GM21619 (cell line): ENCODE measurements around the gene MED29.
"Not testable (repeated sequence)": the region's sequence is repeated elsewhere in the genome, so short reads cannot be mapped to it uniquely, and the experiment has no call there.

Experiments used
- ATAC-seq: cut with Tn5 transposase; IDR thresholded peaks from one replicate; pipeline ENCODE4 v1.9.1; 2021; ENCODE audit not compliant: unreplicated experiment

The MED29 gene

DNA sequence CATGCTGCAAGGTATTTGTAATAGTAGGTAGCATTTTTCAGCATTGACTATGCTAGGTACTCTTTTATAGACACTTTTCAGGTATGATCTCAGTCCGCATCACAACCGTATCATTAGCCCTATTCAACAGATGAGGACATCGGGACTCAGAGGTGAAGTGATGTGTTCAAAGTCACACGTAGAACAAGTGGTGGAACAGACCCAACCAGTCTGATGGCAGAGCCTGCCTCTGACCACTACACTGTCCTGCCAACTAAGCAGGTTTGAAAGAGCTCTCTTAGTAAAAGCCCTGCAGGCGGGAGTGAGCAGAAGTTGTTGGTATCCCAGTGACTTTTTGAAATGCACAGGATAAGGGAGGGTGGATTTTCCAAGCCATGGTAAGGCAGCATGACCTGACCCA is 20.4 kb upstream of the MED29 start:
- ATAC-seq = no peak

DNA sequence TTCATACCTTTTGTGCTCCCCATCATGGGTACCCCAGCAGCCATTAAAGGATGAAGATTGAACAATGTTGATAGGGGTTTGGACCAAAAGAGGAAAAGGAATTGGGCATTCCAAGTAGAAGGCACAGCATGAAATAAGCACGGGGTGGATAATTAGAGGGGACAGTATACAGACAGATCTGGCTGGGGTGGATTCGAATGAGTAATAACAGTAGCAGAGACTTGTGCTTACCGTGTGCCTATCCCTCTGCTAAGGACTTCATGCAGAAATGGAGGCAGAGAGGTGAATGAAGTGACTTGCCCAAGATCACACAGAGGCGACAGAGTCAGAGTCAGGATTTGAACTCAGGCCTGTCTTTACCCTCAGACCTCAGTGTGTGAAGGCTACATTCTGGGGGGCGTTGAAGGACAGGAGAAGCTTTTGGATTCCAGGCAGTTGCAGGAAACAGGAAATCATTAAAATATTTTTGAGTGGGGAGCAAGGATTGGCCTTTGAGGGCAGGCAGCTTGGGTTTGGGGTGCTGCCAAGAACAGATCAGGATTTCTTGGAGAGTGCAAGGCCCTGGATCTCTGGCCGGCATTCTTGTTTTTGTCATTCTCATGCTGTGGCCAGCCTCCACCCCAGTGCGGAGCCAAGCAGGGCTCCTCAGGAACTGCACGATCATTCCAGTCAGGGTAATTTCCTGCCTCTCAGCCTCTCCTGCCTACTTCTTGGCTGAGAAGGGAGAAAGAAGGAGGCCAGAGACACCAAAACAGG is 19.0 kb upstream of the MED29 start:
- ATAC-seq = no peak

DNA sequence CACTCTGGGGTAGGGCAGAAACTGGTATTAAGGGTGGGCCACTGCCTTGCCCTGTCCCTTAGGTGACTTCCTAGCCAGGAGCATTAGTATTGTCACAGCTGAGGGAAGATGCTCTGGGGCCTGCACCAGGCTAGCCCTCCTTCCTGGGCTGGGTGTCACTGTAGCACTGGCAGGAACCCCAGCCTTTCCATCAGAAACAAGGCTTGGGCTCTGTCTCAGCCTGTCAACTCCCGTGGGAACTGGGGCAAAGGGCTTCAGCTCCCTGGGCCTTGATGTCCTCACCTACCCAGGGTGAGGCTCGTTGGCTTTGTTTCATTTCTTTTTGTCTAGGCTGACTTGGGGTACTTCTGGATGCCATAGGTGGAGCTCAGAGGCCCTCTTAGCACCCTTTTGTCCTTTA is 18.2 kb upstream of the MED29 start:
- ATAC-seq = no peak

DNA sequence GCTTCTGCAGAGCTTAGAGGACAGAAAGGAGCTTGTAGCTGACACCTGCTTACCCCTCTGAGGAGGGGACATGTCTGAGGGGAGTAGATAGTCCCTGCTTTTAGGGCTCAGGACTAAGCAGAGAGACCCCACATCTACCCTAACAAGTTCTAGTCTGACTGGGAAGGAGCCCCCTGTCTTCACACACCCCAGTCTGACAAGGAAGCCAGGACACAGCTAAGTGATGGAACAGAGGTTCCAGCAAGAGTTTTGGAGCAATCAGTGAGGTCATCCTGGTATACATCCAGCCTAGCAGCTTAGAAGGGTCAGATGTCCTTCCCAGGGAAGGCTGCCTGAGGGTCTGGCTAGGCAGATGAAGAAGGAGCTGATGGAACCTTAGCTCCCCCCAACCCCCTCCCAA is 15.2 kb upstream of the MED29 start:
- ATAC-seq = no peak

DNA sequence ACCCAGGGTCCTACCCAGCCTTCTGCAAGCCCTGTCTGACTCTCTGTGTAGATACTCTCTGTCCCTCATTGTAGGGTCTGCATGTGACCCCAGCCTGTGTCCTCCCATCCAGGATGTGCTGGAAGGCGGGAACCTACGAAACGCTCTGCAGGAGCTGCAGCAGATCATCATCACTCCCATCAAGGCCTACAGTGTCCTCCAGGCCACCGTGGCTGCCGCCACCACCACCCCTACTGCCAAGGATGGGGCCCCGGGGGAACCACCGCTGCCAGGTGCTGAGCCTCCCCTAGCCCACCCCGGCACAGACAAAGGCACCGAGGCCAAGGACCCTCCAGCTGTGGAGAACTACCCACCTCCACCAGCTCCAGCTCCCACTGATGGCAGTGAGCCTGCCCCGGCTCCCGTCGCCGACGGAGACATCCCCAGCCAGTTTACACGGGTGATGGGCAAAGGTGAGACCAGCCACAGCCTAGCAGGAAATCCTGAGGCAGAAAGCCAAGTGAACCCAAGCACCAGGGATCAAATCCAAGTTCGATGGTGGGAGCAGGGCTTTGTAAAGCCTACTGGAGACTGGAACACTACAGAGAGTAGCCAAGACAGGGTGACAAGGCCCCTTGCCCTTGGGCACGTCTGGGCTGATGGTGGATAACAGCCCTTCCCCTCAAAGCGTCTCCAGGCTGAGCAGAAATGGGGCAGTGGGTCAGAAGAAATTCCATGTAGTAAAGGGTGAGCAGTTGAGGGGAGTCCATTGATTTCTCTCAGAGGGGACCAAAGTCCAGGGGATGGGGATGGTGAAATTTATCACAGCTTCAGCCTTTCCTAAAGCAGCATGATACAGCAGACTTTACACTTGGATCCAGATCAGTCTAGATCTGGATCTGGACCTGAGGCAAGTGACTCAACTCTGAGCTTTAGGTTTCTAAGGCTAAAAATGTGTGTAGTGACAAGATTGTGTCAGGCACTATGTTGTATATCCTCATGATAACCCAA is 13.5 kb upstream of the MED29 start:
- ATAC-seq = no peak

DNA sequence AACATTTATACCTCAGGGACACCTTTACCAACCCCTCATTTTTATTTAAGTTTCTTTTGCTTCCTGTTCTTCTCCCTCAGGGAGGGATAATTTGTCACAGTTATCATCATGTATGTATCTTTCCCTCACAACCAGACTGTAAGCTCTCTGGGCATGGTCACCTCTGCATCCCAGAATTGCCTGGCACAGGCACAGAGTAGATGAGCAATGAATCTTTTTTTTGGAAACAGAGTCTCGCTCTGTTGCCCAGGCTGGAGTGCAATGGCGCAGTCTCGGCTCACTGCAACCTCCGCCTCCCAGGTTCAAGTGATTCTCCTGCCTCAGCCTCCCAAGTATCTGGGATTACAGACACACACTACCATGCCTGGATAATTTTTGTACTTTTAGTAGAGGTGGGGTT is 11.8 kb upstream of the MED29 start:
- not testable (repeated sequence) for ATAC-seq

DNA sequence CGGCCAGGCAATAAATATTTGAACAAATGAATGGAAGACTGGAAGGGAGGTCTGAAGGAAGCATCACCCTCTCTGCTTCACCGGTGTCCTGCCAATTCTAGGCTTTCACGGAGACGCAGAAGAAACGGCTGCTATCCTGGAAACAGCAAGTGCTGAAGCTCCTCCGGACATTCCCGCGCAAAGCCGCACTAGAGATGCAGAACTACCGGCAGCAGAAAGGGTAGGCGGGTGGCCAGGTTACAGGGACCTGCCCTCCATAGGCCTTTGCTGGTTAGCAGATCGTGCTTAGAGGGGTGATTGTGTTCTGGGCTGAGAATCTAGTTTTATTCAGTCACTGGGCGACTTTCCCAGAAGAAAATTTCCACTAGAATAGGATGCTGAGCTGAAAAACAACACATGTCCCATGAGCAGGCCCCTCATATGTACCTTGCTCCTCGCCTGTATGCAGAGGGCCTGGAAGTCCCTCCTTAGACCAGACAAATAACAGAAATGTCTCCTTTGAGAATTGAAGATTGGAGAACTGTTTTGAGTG is 11.2 kb upstream of the MED29 start:
- no peak for ATAC-seq

DNA sequence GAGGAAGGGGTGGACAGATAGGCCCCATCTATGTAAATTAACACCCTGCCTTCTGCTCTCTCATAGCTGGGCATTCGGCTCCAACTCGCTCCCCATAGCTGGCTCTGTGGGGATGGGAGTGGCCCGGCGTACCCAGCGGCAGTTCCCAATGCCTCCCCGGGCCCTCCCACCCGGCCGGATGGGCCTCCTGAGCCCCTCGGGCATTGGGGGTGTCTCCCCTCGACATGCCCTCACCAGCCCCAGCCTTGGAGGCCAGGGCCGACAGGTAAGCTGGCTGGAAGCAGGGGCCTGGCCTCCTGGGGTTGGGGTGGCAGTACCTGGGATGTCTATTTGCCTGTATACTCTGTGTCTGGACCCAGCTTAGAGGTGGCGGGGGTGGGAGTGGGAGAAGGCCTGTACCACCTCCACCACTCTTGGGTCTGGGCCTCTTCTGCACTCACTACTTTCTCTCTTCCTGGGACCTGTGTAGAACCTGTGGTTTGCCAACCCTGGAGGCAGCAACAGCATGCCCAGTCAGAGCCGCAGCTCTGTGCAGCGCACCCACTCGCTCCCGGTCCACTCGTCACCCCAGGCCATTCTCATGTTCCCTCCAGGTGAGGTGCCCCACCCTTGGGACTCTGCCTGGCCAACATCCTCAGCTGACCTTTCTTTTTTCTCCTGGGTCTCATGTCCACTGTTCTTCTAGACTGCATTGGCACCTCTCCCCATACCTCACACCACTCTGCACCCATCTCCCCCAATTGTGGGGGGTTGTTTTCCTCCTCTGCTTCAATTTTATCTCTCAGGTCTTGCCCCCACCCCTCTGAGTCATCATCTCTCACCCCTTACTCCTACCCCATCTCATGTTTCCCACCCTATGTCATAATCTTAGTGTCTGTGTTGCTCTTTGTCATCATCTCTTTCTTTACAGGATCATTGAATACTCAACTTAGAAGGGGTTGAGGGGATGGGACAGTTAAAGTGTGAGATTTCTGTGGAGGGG is 10.4 kb upstream of the MED29 start:
- no peak for ATAC-seq

DNA sequence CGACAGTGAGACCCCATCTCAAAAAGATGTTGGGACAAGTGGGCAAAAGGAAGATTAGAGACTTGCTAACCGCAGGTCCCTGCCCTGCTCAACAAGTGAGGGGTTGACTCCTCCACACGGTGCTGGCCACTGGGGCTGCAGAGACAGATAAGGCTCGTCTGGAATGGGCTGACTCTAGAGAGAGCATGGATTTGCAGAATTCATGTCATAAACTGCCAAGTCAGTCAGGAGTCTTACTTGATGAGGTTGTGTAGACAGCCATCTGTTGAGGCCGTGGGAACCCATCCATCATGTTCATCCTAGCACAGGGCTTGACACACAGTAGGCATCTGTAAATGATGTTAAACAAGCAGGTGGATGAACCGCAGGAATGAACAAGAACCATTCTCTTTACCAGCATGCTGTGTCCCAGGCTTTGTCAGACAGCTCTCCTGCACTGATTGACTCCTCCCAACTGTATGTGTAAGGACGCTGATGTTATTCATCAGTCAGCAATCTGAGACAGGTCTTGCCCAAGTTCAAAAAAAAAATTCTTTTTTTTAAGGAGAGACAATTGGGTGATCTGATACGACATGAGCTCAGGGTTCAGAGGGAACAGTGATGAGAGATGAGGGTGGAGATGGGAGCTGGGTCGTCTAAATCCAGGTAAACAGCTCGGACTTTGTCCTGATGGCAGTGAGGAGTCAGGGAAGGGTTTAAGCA is 9.1 kb upstream of the MED29 start:
- ATAC-seq = no peak

DNA sequence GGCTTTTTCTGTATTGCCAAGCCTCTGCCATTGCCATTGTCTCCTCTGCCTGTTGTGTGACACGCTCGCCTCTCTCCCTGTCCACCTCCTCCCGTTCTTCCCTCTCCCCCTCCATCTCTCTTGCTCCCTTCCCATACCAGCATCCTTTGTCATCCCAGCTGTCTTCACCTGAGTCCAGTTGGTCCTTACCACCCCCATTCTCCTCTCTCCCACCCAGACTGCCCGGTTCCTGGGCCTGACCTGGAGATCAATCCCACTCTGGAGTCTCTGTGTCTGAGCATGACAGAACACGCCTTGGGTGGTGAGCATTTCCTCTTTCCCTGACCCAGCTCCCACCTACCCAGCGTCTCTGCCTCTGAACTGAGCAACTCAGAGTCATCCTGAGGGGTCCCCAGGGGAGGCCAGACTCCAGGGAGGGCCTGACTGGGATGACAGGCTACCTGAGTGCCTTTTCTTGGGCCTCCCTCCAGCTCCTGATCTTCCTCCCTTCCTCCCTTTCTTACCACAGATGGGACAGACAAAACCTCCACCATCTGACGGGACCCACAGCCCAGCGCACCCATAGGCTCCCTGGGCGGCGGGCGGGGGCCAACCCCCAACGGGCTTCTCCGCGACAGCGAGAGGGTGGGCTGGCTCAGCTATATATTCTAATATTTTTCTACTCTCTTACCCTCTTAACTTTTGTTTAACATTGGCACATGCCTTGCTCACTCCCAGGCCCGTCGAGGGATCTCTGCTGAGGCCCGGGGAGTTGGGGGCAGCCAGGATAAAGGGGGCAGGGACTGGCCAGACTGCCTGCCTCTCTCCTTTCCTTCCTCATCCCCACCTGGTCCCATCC is 8.0 kb upstream of the MED29 start:
- ATAC-seq = no peak

DNA sequence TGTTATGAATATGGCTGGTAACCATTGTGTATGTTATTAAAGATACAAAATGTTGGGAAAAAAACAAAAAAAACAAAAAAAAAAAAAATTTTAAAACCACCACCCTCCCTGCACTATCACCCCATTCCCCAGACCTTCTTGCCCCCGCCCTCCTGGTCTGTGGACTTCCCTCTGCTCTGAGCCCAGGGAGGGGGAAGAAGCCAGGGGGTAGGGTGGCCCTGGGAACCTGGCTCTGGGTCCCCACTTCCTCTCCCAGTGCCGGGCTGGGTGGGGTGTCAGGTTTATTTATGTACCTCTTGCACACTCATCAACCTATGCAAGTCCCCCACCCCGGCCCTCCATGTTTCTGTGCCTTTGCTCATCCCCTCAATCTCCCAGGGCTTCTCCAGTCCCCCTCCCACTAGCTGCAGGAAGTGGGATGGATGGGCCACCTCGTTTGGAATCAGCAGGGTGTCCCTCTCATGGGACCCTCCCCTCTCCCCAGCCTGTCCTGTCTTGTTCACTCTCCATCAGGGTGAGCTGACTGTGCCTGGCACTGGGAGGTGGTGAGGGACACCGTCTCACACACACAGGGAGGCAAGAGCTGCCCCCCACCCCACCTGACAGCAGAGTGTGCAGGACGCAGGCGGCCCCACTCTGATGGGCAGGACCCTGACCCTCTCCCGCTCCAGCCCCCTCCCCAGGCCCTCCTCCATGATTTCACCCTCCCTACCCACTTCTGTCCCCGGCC is 6.2 kb upstream of the MED29 start:
- ATAC-seq = no peak

DNA sequence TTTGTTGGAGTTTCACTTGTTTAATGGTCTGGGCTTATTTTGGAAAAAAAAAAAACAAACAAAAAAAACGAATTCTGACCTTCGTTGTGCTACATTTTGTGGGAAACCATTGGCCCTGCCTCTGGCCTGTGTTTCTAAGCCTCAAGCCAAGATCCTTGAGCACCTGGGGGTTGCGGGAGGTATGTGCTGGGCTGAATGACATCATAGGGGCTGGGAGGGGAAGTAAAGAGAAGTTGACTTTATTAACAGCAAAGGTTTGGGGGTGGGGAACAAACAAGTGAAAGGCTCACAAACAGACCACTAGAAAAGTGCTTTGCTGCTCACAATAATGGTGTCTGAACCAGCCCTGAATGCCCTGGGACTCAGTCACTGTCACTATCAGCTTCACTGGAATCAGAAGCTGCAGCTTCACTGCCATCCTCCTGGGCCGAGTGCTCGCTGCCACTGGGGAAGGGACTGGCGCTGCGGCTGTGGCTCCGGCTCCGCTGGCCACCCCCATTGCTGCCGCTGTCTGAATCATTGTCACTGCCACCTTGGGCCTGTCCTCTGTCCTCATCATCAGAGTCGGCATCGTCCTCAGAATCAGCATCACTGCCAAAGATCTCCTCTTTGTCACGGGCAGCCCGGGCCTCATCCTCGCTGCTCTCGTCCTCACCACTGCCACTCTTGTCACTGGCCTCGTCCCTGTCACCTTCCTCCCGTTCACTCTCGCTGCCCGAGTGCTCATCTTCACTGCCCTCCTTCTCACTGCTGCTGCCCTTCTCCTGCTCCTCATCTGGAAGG is 5.4 kb upstream of the MED29 start:
- ATAC-seq = no peak

DNA sequence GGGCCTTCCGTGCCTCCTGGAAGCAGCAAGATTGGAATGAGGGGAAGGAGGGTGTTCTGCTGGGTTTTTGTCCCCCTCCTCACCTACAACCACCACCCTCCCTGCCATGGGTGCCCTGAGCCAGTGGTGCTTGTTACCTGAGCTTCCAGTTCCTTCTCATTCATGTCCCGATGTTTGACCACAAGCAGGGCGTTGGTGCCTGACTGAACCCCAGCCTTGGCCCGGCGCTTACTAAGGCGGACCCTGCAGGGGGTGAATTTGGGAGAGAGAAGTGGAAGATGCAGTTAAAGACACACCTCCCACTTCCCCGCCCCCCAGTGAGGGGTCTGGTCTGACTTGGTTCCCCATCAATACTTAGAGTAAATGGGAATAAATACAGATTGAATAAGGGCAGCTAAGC is 4.6 kb upstream of the MED29 start:
- no peak for ATAC-seq

DNA sequence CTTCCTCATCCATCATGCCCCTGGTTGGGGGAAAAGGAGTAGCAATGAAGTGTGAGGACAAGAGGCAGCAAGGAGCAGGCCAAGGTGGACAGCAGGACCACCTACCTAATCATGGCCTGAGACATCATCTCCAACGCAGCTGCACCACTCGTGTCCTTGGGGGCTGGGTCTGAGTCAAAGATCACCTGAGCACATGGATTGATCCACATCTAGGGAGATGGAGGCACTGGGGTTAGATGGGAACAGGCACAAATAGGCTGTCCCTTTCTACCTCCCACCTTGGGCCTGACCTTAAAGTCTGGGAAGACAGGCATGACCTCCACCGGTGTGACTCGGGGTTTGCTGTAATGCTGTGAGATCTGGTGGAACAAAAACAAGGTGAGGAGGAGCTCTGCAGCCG is 2.5 kb upstream of the MED29 start:
- ATAC-seq = no peak

DNA sequence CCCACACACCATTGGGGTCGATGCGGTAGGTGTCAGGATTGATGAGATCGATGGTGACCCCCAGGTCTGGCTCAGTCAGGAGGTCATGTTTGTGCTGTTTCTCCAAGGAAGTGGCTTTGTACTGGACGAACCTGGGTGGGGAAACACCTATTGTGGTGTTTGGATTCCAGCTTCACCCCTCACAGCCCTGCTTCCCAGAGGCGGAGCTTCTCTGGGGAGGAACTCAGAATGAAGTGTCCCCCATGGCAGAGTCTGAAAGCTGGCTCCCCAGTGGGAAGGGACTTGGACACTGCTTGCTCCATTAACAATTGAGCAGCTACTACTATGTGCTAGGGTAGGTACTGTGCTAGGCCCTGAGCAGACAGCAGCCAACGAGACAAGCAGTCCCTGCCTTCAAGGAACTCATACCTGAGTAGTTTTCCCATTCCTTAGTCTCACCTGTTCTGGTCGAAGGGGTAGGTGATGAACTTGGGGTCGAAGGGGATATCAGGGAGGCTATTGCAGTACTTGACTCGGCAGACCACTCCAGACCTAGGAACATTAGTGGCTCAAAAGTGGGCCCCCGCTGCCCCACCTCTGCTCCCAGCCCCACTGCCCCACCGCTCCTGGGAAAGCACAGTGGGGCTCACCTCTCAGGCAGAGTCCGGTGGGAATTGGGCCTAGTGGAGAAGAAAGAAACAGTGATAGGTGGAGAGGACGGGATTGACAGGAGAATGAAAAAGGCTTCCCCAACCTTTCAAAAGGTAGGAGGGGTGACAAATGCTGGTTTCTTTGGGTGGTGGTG is 1.4 kb upstream of the MED29 start:
- ATAC-seq = no peak

DNA sequence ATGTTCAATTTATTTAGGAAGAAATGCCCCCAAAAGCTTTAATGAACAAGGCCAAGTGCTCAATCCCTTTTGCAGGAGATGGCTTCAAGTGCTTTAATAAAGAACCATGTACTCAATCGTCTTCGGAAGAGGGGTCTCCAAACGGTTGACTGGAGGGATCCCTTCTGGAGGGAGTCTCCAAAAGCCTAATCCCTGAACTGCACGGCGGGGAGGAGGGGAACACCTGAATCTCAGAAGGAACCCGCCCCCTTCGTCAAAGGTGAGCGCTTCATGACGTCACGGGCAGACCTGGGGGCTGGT is 777 bp upstream of the MED29 start:
- no peak for ATAC-seq
